Prostate gland (tissue), 2 donors: ENCODE results near the gene PRKAR2A.
"Not testable (repeated sequence)": the region's sequence is repeated elsewhere in the genome, so short reads cannot be mapped to it uniquely, and the experiment has no call there.

Experiments
- CTCF ChIP-seq, 4 experiments: fragments of 200-600 bp in 2 of 4; fragments of 450-650 bp in 2 of 4; sonication (generic) in 2 of 4; IDR thresholded peaks; 1 replicate in 3 of 4; 2 replicates in 1 of 4; pipeline ENCODE4 v1.5.1; 2016 to 2019; ENCODE audit warnings: antibody characterized with exemption in 4 of 4, mild to moderate bottlenecking in 2 of 4, moderate library complexity in 2 of 4
- POLR2A ChIP-seq: fragments of 450-650 bp; IDR thresholded peaks from one replicate; pipeline ENCODE4 v1.6.1; 2016; ENCODE audit warnings: antibody characterized with exemption, mild to moderate bottlenecking
- POLR2AphosphoS5 ChIP-seq: sonication (generic); formaldehyde crosslinking; IDR thresholded peaks from one replicate; pipeline ENCODE4 v1.6.1; 2017; ENCODE audit warnings: antibody characterized with exemption

GRCh38 chr3:48734541-48734940 is 113.1 kb downstream of the PRKAR2A start:
- TF ChIP-seq CTCF (IDR thresholded peaks at IDR 0.05); POLR2A; POLR2AphosphoS5: not testable (repeated sequence)
